HFF-Myc (cell line): ENCODE results near the gene FBXO10.

ENCODE experiments used
- DNase-seq: peaks from one replicate; pipeline ENCODE4 v3.0.0-alpha.2; 2011; ENCODE audit warnings: low read depth; ENCODE audit errors: extremely low read depth
- H3K4me3 ChIP-seq: replicated peaks from 2 replicates; pipeline ENCODE4 v1.5.1; 2011; ENCODE audit warnings: low read depth, mild to moderate bottlenecking, control low read depth, low read length
- TF ChIP-seq, protein P1 (sequence below): IDR thresholded peaks from 2 replicates; pipeline ENCODE4 v1.5.1; 2012; ENCODE audit warnings: mild to moderate bottlenecking, low read depth, low read length, control low read depth; ENCODE audit errors: missing control alignments

Gene FBXO10

DNA sequence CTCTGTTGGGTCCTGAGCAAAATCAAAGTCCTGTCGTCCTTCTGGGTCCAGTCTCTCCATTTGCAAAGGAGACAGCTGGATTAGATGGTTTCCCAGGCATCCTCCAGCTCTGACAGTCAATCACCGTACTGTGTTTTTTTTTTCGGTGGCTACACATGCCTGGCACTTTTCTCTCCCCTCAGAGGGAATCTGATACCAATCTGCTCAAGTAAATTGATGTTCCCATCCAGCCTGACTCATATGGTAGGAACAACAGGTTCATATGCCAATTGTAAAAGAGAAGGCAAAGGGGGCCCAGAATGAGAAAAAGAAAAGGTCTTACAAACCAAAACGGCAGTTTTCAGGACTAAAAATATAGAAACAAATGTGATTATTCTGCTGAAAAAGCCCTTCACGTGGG, 1.2 kb downstream of the FBXO10 start:
- no peak for DNase-seq
- H3K4me3 ChIP-seq: no peak overlapping the region
- TF ChIP-seq, protein P1, sequence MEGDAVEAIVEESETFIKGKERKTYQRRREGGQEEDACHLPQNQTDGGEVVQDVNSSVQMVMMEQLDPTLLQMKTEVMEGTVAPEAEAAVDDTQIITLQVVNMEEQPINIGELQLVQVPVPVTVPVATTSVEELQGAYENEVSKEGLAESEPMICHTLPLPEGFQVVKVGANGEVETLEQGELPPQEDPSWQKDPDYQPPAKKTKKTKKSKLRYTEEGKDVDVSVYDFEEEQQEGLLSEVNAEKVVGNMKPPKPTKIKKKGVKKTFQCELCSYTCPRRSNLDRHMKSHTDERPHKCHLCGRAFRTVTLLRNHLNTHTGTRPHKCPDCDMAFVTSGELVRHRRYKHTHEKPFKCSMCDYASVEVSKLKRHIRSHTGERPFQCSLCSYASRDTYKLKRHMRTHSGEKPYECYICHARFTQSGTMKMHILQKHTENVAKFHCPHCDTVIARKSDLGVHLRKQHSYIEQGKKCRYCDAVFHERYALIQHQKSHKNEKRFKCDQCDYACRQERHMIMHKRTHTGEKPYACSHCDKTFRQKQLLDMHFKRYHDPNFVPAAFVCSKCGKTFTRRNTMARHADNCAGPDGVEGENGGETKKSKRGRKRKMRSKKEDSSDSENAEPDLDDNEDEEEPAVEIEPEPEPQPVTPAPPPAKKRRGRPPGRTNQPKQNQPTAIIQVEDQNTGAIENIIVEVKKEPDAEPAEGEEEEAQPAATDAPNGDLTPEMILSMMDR: no peak

GRCh38 chr9:37574241-37574721, 1.9 kb downstream of the FBXO10 start:
- no peak for DNase-seq
- H3K4me3 ChIP-seq: no peak overlapping the region
- TF ChIP-seq, protein P1: no peak

DNA sequence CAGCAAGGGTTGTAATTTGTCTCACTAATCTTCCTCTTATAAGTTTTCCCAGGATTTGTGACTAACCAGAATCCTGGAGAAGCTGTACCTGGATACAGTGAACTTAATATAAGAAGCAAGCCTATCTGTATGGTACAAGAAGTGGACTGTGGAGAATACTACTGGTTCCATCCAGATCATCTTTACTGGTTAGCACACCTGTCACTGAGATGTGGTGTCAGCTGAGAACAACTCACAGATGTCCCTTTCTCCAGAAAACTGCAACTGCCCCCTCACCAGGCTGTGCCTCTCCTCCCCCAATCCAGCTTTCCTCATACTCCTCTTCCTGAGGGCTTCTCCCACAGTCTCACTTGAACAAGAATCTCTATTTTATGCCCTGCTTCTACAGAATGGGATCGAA, 4.9 kb downstream of the FBXO10 start:
- TF ChIP-seq, protein P1: no peak
- DNase-seq: no peak
- H3K4me3 ChIP-seq: no peak overlapping the region

DNA sequence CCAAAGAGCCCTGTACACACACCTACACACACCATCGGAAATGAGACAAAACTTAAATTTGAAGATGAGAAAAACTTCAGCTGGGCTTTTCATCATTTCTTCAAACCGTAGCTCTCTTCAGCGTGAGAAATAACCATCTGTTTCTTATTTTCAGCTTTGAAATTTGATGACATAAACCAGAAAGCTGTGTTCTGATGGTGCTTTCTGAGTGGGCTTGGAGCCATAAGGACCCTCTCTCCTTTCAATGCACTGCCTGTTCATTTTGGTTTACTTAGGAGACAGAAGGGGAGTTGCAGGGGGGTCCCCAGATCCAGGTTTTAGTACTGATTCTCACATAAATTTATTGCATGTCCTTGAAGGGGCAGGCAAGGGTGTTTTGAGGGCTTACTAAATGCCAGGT, 9.5 kb downstream of the FBXO10 start:
- TF ChIP-seq, protein P1: no peak
- no peak overlapping the region for H3K4me3 ChIP-seq
- DNase-seq: no peak

- TF ChIP-seq, protein P1: no peak
- DNase-seq: no peak
- H3K4me3 ChIP-seq: no peak overlapping the region
These were observed 10.2 kb downstream of the FBXO10 start for GRCh38 chr9:37565661-37566618.

GRCh38 chr9:37564916-37565315, 11.3 kb downstream of the FBXO10 start:
- H3K4me3 ChIP-seq: no peak overlapping the region
- DNase-seq: no peak
- TF ChIP-seq, protein P1: no peak
